IMR-90 (cell line): ENCODE data around the gene KLK1. TPM values are rescaled to one million over a fixed set of nuclear protein-coding genes. Genes with fewer than 3 reads are reported as not detected.
"Not testable (repeated sequence)": the region's sequence is repeated elsewhere in the genome, so short reads cannot be mapped to it uniquely, and the experiment has no call there.

ENCODE experiments used
- ATAC-seq: fragments of 200-7000 bp; cut with Tn5 transposase; 2 replicates; pipeline ENCODE4 v1.9.1; 2020; ENCODE audit warnings: low read depth, mild to moderate bottlenecking, moderate library complexity
- BruUV-seq: library from RNA; stranded (reverse); fragments of 400-500 nt; replicated peaks from 2 replicates; lab custom pipeline; 2021; lab: Mats Ljungman, UMichigan
- CTCF ChIA-PET: fragments of 300-600 bp; formaldehyde crosslinking; extraction: SDS; loops from one replicate; lab custom pipeline; 2021; ENCODE audit warnings: antibody characterized with exemption; lab: Yijun Ruan, JAX
- POLR2A ChIA-PET: fragments of 300-600 bp; sonication (Branson Sonifier 250); formaldehyde crosslinking; loops from one replicate; lab custom pipeline; 2022; ENCODE audit warnings: antibody characterized with exemption; ENCODE audit not compliant: unreplicated experiment; lab: Charles Lee
- DNase-seq: peaks from one replicate; pipeline ENCODE4 v3.0.0; 2013
- H2AFZ ChIP-seq: replicated peaks from 2 replicates; pipeline ENCODE3; 2013; ENCODE audit warnings: low read length, mild to moderate bottlenecking; ENCODE audit not compliant: poor library complexity
- H2AK5ac ChIP-seq: 2 replicates; pipeline ENCODE4 v1.6.1; 2013; ENCODE audit warnings: low read depth, low read length, inconsistent platforms
- H2AK9ac ChIP-seq: replicated peaks from 2 replicates; pipeline ENCODE3; 2013; ENCODE audit warnings: mild to moderate bottlenecking, low read depth, low read length, moderate library complexity; ENCODE audit not compliant: poor library complexity
- H2BK120ac ChIP-seq: 2 replicates; pipeline ENCODE4 v1.6.1; 2013; ENCODE audit warnings: low read depth, low read length, inconsistent platforms
- H2BK15ac ChIP-seq: 3 replicates; pipeline ENCODE4 v1.6.1; 2013; ENCODE audit warnings: low read depth, low read length, inconsistent platforms
- H2BK20ac ChIP-seq: 2 replicates; pipeline ENCODE4 v1.6.1; 2013; ENCODE audit warnings: low read depth, mild to moderate bottlenecking, inconsistent platforms, low read length, moderate library complexity
- H2BK5ac ChIP-seq: 2 replicates; pipeline ENCODE4 v1.6.1; 2013; ENCODE audit warnings: mild to moderate bottlenecking, low read depth, low read length, inconsistent platforms; ENCODE audit not compliant: poor library complexity, severe bottlenecking
- H3K14ac ChIP-seq: replicated peaks from 2 replicates; pipeline ENCODE4 v1.6.1; 2013; ENCODE audit warnings: low read depth, low read length, inconsistent platforms
- H3K18ac ChIP-seq: 2 replicates; pipeline ENCODE4 v1.6.1; 2013; ENCODE audit warnings: low read depth, low read length, control low read depth
- H3K23ac ChIP-seq: 2 replicates; pipeline ENCODE4 v1.6.1; 2013; ENCODE audit warnings: low read depth, low read length, inconsistent platforms
- H3K27ac ChIP-seq: 2 replicates; pipeline ENCODE4 v1.5.1; 2013; ENCODE audit warnings: mild to moderate bottlenecking, control low read depth, low read length; ENCODE audit not compliant: insufficient read depth
- H3K27me3 ChIP-seq: 2 replicates; pipeline ENCODE4 v1.6.1; 2013; ENCODE audit warnings: low read length; ENCODE audit not compliant: control insufficient read depth, insufficient read depth
- H3K36me3 ChIP-seq: 2 replicates; pipeline ENCODE4 v1.6.1; 2013; ENCODE audit warnings: low read length, mixed read lengths; ENCODE audit not compliant: control insufficient read depth, insufficient read depth
- H3K4ac ChIP-seq: 2 replicates; pipeline ENCODE4 v1.6.1; 2013; ENCODE audit warnings: low read depth, low read length, inconsistent platforms
- H3K4me1 ChIP-seq: 2 replicates; pipeline ENCODE4 v1.6.1; 2013; ENCODE audit warnings: low read length, mixed read lengths; ENCODE audit not compliant: control insufficient read depth, insufficient read depth
- H3K4me2 ChIP-seq: 2 replicates; pipeline ENCODE4 v1.6.1; 2013; ENCODE audit warnings: low read depth, mild to moderate bottlenecking, control low read depth, low read length, moderate library complexity
- H3K4me3 ChIP-seq: 2 replicates; pipeline ENCODE4 v1.5.1; 2013; ENCODE audit warnings: low read depth, mild to moderate bottlenecking, control low read depth, low read length, moderate library complexity; ENCODE audit not compliant: insufficient read depth
- H3K56ac ChIP-seq: 2 replicates; pipeline ENCODE4 v1.6.1; 2013; ENCODE audit warnings: low read length, inconsistent platforms; ENCODE audit not compliant: insufficient read depth; ENCODE audit errors: extremely low read depth
- H3K79me1 ChIP-seq, 2 experiments: 2 replicates each; pipeline ENCODE4 v1.6.1; 2013; ENCODE audit warnings: low read length in 2 of 2, inconsistent platforms in 1 of 2, low read depth in 1 of 2
- H3K9ac ChIP-seq: 2 replicates; pipeline ENCODE4 v1.6.1; 2013; ENCODE audit warnings: low read depth, low read length, control low read depth
- H3K9me1 ChIP-seq: 2 replicates; pipeline ENCODE4 v1.6.1; 2013; ENCODE audit warnings: low read length, inconsistent platforms; ENCODE audit not compliant: insufficient read depth
- H3K9me3 ChIP-seq: 2 replicates; pipeline ENCODE4 v1.6.1; 2013; ENCODE audit warnings: low read length; ENCODE audit not compliant: control insufficient read depth, insufficient read depth
- H4K20me1 ChIP-seq: 2 replicates; pipeline ENCODE4 v1.6.1; 2013; ENCODE audit warnings: low read length, inconsistent platforms; ENCODE audit not compliant: insufficient read depth
- H4K5ac ChIP-seq: 2 replicates; pipeline ENCODE4 v1.6.1; 2013; ENCODE audit warnings: mild to moderate bottlenecking, low read depth, low read length, control low read depth
- H4K8ac ChIP-seq, 2 experiments: 2 replicates each; pipeline ENCODE4 v1.6.1; 2013; ENCODE audit warnings: low read depth in 2 of 2, low read length in 2 of 2, control low read depth in 1 of 2, inconsistent platforms in 1 of 2
- H4K91ac ChIP-seq: 2 replicates; pipeline ENCODE4 v1.6.1; 2013; ENCODE audit warnings: low read depth, low read length, inconsistent platforms; ENCODE audit not compliant: insufficient read depth
- WGBS, 2 experiments: methylation state at CpG; one replicate each; pipeline versions ENCODE4 v1.1.5 to v1.1.7; 2013; ENCODE audit warnings: missing lambda C conversion rate in 2 of 2; ENCODE audit not compliant: insufficient read length in 1 of 2; ENCODE audit errors: extremely low coverage in 2 of 2; 5-methylcytosine and 5-hydroxymethylcytosine counted together
- dilution Hi-C: fragments of 300-500 bp; cut with HindIII; formaldehyde crosslinking; loops from one replicate; pipeline ENCODE4 v1.14.3; 2018; ENCODE audit warnings: low sequenced_read_pairs; ENCODE audit not compliant: unreplicated experiment
- in situ Hi-C: fragments of 300-500 bp; cut with MboI; formaldehyde crosslinking; loops from 3 replicates; pipeline ENCODE4 v1.14.3; 2019; ENCODE audit warnings: low sequenced_read_pairs, inconsistent platforms, mixed read lengths
- intact Hi-C: fragments of 100-400 bp; cut with micrococcal nuclease; formaldehyde crosslinking; loops from 2 replicates; pipeline ENCODE4 v1.10.0; 2022
- polyA plus RNA-seq, 3 experiments: library from polyadenylated mRNA; depleted of rRNA; stranded (reverse); fragments of >200 nt; gene quantifications; 2 replicates each; pipeline ENCODE4 v1.2.3, GENCODE V29; 2012; ENCODE audit warnings: low replicate concordance in 1 of 3
- total RNA-seq: library from RNA; depleted of rRNA; stranded (reverse); fragments of >200 nt; gene quantifications from 2 replicates; pipeline ENCODE4 v1.2.3, GENCODE V29; 2012

Gene KLK1
- total and polyA plus RNA-seq, 2 of the 4 experiments (the other 2 are of a cell fraction) = not detected

GRCh38 chr19:50772912-50773311 is 50.7 kb downstream of the KLK1 start:
- 86% methylated on average over 1 of the region's 3 CpGs; no CpG with 5 or more reads in 1 of the 2 experiments for WGBS, 2 experiments
- H3K18ac ChIP-seq, H3K9me3 ChIP-seq, H2BK5ac ChIP-seq, H4K8ac ChIP-seq, DNase-seq, H3K9ac ChIP-seq, H3K4ac ChIP-seq, ATAC-seq, H3K4me1 ChIP-seq, H3K36me3 ChIP-seq, H3K14ac ChIP-seq, H2BK120ac ChIP-seq, in situ Hi-C loops, H4K91ac ChIP-seq, H3K4me3 ChIP-seq, H3K9me1 ChIP-seq, dilution Hi-C loops, BruUV-seq, H3K4me2 ChIP-seq, H2AK5ac ChIP-seq, H3K27ac ChIP-seq, H2AK9ac ChIP-seq, H4K20me1 ChIP-seq, H4K5ac ChIP-seq, intact Hi-C loops, POLR2A ChIA-PET, H3K27me3 ChIP-seq, H3K79me1 ChIP-seq, H2BK15ac ChIP-seq, H3K56ac ChIP-seq, H3K23ac ChIP-seq, H2BK20ac ChIP-seq, H2AFZ ChIP-seq: not testable (repeated sequence)
- CTCF ChIA-PET = interaction anchor here (1.0 kb wide), 1 partner anchor 48 kb away, joined by 3 read pairs; no protein-coding TSS in a partner anchor
